Middle frontal gyrus (tissue), 1 donor: ENCODE data around the gene PLD6.

ENCODE experiments used
- DNase-seq: peaks from one replicate; pipeline ENCODE4 v3.0.0-alpha.2; 2015; ENCODE audit warnings: low spot score; ENCODE audit errors: extremely low spot score

PLD6 gene

GRCh38 chr17:17227608-17228520 is 21.7 kb upstream of the PLD6 start:
- no peak for DNase-seq

- DNase-seq = no peak
Observed at GRCh38 chr17:17226451-17227265, 20.5 kb upstream of the PLD6 start.

- DNase-seq = no peak
Observed at GRCh38 chr17:17225901-17226300, 19.8 kb upstream of the PLD6 start.

- DNase-seq = no peak
Observed at GRCh38 chr17:17224137-17224536, 18.0 kb upstream of the PLD6 start.

GRCh38 chr17:17223736-17224135 is 17.6 kb upstream of the PLD6 start:
- no peak for DNase-seq

- DNase-seq = no peak
Observed at GRCh38 chr17:17221329-17221728, 15.2 kb upstream of the PLD6 start.

- no peak for DNase-seq
Observed at GRCh38 chr17:17220529-17220928, 14.4 kb upstream of the PLD6 start.

GRCh38 chr17:17217995-17218394 is 11.9 kb upstream of the PLD6 start:
- no peak for DNase-seq

- DNase-seq = no peak
Observed at GRCh38 chr17:17216776-17217175, 10.6 kb upstream of the PLD6 start.

GRCh38 chr17:17216236-17216635 is 10.1 kb upstream of the PLD6 start:
- DNase-seq = no peak

- no peak for DNase-seq
Observed at GRCh38 chr17:17215575-17215974, 9.4 kb upstream of the PLD6 start.

GRCh38 chr17:17214646-17215436 is 8.7 kb upstream of the PLD6 start:
- no peak for DNase-seq

GRCh38 chr17:17213775-17214174 is 7.6 kb upstream of the PLD6 start:
- DNase-seq = no peak

GRCh38 chr17:17207998-17208397 is 1.9 kb upstream of the PLD6 start:
- no peak for DNase-seq

GRCh38 chr17:17206913-17207335 is 791 bp upstream of the PLD6 start:
- no peak for DNase-seq

- no peak for DNase-seq
Observed at GRCh38 chr17:17205368-17206123, 587 bp downstream of the PLD6 start.

GRCh38 chr17:17204635-17205231 is 1.4 kb downstream of the PLD6 start:
- DNase-seq = no peak

GRCh38 chr17:17204041-17204591 is 2.0 kb downstream of the PLD6 start:
- DNase-seq = no peak

- DNase-seq = no peak
Observed at GRCh38 chr17:17203173-17203730, 2.9 kb downstream of the PLD6 start.

- DNase-seq = no peak
Observed at GRCh38 chr17:17201907-17202306, 4.2 kb downstream of the PLD6 start.
